WERI-Rb-1 (cell line): Measurements from ENCODE around the gene PRKCH.

Experiments
- DNase-seq: peaks from one replicate; pipeline ENCODE4 v3.0.0-alpha.2; 2020
- H3K27ac ChIP-seq: fragments of 250-450 bp; sonication (Bioruptor Pico); 2 replicates; pipeline ENCODE4 v1.5.1; 2020; ENCODE audit warnings: mild to moderate bottlenecking, moderate library complexity
- H3K27me3 ChIP-seq: fragments of 250-450 bp; sonication (Bioruptor Pico); 2 replicates; pipeline ENCODE4 v1.5.1; 2021; ENCODE audit warnings: mild to moderate bottlenecking, low read depth, moderate library complexity; ENCODE audit not compliant: insufficient read depth, severe bottlenecking
- H3K36me3 ChIP-seq: fragments of 250-450 bp; sonication (Bioruptor Pico); 2 replicates; pipeline ENCODE4 v1.5.1; 2020; ENCODE audit warnings: mild to moderate bottlenecking, moderate library complexity
- H3K4me3 ChIP-seq: 2 replicates; pipeline ENCODE4 v1.5.1; 2011; ENCODE audit warnings: low read depth, mild to moderate bottlenecking, control low read depth, low read length
- H3K9me3 ChIP-seq: fragments of 250-450 bp; sonication (Bioruptor Pico); 2 replicates; pipeline ENCODE4 v1.5.1; 2021; ENCODE audit warnings: mild to moderate bottlenecking, moderate library complexity; ENCODE audit not compliant: severe bottlenecking
- TF ChIP-seq, protein P1 (sequence below): IDR thresholded peaks from 2 replicates; pipeline ENCODE4 v1.5.1; 2011; ENCODE audit warnings: low read depth, mild to moderate bottlenecking, control low read depth, inconsistent platforms, low read length

PRKCH gene

DNA sequence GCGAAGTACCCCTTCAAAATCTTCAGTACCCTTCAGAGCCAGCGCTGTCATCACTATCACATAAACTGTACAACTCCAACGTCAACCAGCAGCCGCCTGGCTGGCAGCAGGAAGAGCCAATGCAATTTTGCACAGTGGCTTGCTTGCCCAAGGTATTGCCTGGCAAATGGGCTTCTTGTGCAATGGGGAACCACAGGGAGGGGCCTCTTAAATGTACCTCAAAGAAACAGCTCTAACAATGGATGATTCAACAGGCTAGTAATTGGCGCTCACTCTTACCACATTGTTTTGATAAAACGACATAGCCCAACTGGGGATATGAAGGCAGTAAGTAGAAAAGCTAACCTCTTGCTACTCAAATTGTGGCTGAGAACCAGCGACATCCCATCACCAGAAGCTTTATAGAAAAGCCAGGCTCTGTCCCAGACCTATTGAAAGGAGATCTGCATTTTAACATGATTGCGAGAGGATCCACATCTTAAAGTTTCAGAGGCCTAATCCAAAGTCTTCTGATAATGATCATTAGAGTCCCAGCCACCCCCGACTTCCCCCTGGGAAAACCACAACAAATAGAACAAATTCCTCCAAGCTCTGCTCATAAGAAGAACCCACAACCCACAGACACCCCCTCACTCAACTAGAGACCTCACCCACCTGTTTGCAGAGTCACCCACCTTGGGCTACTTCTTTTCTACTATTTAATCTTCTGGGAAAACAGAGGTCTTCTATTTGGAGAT lies 248.6 kb downstream of the PRKCH start:
- DNase-seq = no peak
- TF ChIP-seq, protein P1, sequence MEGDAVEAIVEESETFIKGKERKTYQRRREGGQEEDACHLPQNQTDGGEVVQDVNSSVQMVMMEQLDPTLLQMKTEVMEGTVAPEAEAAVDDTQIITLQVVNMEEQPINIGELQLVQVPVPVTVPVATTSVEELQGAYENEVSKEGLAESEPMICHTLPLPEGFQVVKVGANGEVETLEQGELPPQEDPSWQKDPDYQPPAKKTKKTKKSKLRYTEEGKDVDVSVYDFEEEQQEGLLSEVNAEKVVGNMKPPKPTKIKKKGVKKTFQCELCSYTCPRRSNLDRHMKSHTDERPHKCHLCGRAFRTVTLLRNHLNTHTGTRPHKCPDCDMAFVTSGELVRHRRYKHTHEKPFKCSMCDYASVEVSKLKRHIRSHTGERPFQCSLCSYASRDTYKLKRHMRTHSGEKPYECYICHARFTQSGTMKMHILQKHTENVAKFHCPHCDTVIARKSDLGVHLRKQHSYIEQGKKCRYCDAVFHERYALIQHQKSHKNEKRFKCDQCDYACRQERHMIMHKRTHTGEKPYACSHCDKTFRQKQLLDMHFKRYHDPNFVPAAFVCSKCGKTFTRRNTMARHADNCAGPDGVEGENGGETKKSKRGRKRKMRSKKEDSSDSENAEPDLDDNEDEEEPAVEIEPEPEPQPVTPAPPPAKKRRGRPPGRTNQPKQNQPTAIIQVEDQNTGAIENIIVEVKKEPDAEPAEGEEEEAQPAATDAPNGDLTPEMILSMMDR = no peak
- Histone ChIP-seq H3K4me3 (no peak overlapping the region), H3K27ac (no peak overlapping the region), H3K27me3 (no peaks in the 10 kb centered on the region), H3K9me3 (no peaks in the 10 kb centered on the region), H3K36me3 (no peaks in the 10 kb centered on the region)

DNA sequence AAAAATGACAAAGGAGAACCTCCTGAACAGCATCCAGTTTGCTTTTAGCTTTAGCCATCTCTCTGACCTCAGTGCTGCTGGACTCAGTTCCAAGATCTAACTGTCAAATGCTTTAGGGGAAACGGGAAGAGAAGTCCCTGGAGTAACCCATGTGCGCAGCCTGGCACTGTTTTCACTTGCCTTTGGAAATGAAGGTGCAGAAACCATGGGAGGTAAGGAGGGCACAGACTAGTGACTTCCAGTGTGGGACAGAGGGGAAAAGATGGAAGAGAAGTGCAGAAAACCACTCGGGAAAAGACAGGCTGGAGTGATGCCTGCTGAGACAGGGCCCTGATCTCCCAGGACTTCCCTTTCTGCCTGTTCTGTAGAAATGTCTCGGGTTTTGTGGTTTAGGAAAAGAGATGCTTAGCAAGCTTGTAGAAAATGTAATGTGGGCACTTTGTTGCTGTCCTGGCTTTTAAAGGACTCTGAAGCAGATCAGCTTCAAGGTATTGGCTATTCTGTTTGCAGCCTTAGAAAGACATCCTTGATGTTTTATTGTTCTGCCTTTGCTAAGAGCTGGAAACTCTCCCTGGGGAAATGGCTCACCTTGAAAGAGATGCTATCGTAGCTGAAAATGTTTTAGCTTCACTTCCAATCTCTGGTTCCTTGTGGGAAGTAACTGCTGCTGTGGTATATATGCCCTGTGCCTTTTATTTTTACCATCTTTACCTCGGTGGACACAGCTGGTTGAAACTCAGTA lies 249.3 kb downstream of the PRKCH start:
- TF ChIP-seq, protein P1 = no peak
- Histone ChIP-seq H3K27me3 (no peaks in the 10 kb centered on the region), H3K4me3 (no peak overlapping the region), H3K36me3 (no peaks in the 10 kb centered on the region), H3K9me3 (no peaks in the 10 kb centered on the region), H3K27ac (no peak overlapping the region)
- DNase-seq = no peak

DNA sequence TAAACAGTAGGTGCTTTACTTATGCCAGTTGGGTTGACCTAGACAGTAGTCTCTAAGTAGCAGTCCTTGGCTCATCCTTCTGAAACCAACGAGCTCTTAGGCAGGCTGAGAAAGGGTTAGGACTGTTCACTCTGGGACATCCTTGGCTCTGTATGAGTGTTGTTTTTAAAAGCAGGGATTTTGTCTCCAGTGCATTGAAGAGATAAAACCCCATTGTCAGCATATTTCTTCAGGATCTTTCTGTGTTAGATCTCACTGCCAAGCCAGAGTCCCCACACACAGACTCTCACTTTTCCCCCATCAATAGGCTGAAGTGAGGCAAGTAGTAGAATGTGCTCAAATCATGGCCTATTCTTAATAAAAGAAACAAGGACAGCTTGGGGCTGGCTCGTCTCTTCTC lies 250.5 kb downstream of the PRKCH start:
- Histone ChIP-seq H3K27ac (no peak overlapping the region), H3K27me3 (no peaks in the 10 kb centered on the region), H3K36me3 (no peaks in the 10 kb centered on the region), H3K9me3 (no peaks in the 10 kb centered on the region), H3K4me3 (no peak overlapping the region)
- no peak for DNase-seq
- TF ChIP-seq, protein P1 = no peak

DNA sequence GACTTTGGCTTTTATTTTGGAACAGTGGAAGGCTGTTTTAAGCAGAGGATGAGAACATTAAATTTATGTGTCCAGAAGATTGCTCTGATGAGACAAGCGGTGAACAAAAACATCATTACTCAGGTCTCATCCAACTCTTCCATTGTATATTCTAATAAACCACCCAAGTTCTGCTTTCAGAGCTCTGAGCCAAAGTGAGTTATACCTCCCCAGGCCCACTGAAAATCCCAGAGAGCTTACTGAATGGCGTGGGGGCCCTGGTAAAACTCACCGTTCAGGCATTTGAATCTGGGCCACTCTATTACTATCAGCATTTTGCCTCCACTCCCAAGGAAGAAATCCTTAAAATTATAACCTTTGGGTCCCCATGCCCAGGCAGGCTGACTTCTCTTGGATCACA lies 251.9 kb downstream of the PRKCH start:
- no peaks in the 10 kb centered on the region for H3K36me3 ChIP-seq
- no peak for DNase-seq
- H3K4me3 ChIP-seq = no peak overlapping the region
- TF ChIP-seq, protein P1 = no peak
- H3K9me3 ChIP-seq = no peaks in the 10 kb centered on the region
- H3K27ac ChIP-seq = no peak overlapping the region
- H3K27me3 ChIP-seq = no peaks in the 10 kb centered on the region

DNA sequence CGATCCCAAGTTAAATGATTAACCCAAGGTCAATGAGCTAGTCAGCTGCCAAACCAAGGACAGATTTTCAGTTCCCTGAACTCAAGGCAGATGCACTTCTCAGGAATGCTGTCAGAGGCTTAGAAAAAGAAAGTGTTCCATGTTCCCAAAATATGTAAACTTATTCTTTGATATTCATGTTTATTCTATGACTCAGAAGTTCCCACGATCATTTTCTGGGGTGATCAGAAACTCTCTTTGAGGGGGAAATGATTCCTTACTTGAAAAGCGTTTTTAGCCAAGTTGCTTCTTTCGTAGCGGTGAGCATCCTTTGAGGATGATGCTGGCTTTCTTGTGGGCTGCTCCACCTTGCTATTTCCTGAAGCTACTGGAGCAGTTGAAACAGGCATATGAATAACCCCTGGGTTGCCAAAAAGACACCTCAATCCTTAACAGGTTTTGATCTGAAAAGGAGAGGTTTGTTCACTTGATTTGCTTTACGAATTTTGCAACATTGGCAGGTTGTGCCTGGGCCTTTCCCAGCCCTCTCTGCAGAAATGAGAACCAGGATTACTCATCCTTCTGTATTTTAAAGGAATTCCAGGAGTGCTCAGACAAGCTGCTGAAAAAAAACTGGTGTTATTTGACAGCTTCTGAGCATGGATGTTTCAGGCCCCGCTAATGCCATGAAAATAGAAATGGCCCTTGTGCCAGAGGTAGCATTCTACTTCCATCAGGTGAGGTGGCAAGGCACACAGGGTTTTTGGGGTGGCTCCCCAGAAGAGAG lies 252.6 kb downstream of the PRKCH start:
- Histone ChIP-seq H3K27me3 (no peaks in the 10 kb centered on the region), H3K4me3 (no peak overlapping the region), H3K27ac (no peak overlapping the region), H3K36me3 (no peaks in the 10 kb centered on the region), H3K9me3 (no peaks in the 10 kb centered on the region)
- TF ChIP-seq, protein P1 = no peak
- no peak for DNase-seq
